SU-DHL-6 (cell line): ENCODE data around the gene TTN.

Experiments used
- H2AFZ ChIP-seq: fragments of 200-600 bp; sonication (generic); 2 replicates; pipeline ENCODE4 v1.6.1; 2014; ENCODE audit warnings: low read depth, mild to moderate bottlenecking, moderate library complexity, mixed read lengths, antibody characterized with exemption, low read length; ENCODE audit not compliant: severe bottlenecking
- H3F3A ChIP-seq: fragments of 200-600 bp; shearing (Covaris generic); 2 replicates; pipeline ENCODE4 v1.6.0; 2016; ENCODE audit warnings: antibody characterized with exemption, mild to moderate bottlenecking; ENCODE audit not compliant: insufficient read depth
- H3K27ac ChIP-seq: fragments of 200-600 bp; sonication (generic); 2 replicates; pipeline ENCODE4 v1.5.1; 2016; ENCODE audit warnings: low read depth, mild to moderate bottlenecking, low read length, moderate library complexity, mixed read lengths
- H3K27me3 ChIP-seq: fragments of 200-600 bp; sonication (generic), shearing (Covaris generic); 2 replicates; pipeline ENCODE4 v1.6.0; 2014; ENCODE audit warnings: mild to moderate bottlenecking, low read length
- H3K36me3 ChIP-seq: fragments of 200-600 bp; sonication (generic); 2 replicates; pipeline ENCODE4 v1.6.1; 2014; ENCODE audit warnings: mild to moderate bottlenecking, low read length, mixed read lengths
- H3K4me2 ChIP-seq: fragments of 300-600, 200-600 bp; shearing (Covaris generic), sonication (generic); 2 replicates; pipeline ENCODE4 v1.6.0; 2014; ENCODE audit warnings: low read length, low read depth, mild to moderate bottlenecking; ENCODE audit not compliant: poor library complexity, severe bottlenecking
- H3K4me3 ChIP-seq: fragments of 200-600 bp; sonication (generic); 2 replicates; pipeline ENCODE4 v1.5.1; 2014; ENCODE audit warnings: antibody characterized with exemption, low read length, mild to moderate bottlenecking, mixed read lengths; ENCODE audit not compliant: insufficient read depth, poor library complexity, severe bottlenecking
- H3K79me2 ChIP-seq: fragments of 200-600 bp; sonication (generic); 2 replicates; pipeline ENCODE4 v1.6.1; 2014; ENCODE audit warnings: mild to moderate bottlenecking, low read length, moderate library complexity; ENCODE audit not compliant: insufficient read depth
- H3K9ac ChIP-seq: fragments of 200-600 bp; sonication (generic); 2 replicates; pipeline ENCODE4 v1.7.0; 2014; ENCODE audit warnings: mild to moderate bottlenecking, low read length
- H3K9me2 ChIP-seq: fragments of 200-600 bp; sonication (generic); replicated peaks from 2 replicates; pipeline ENCODE4 v1.6.1; 2014; ENCODE audit warnings: low read length; ENCODE audit not compliant: insufficient read depth
- H3K9me3 ChIP-seq: fragments of 200-600 bp; sonication (generic); 2 replicates; pipeline ENCODE4 v1.6.1; 2014; ENCODE audit warnings: low read length, mixed read lengths; ENCODE audit not compliant: insufficient read depth
- H4K20me1 ChIP-seq: fragments of 200-600 bp; sonication (generic); 2 replicates; pipeline ENCODE4 v1.6.1; 2014; ENCODE audit warnings: low read depth, mild to moderate bottlenecking, antibody characterized with exemption, low read length, moderate library complexity, mixed read lengths
- EZH2phosphoT487 ChIP-seq: fragments of 200-600 bp; sonication (generic), shearing (Covaris generic); conservative IDR thresholded peaks from 2 replicates; pipeline ENCODE4 v1.6.1; 2018; ENCODE audit warnings: mild to moderate bottlenecking, antibody characterized with exemption, low read length, moderate library complexity, mixed read lengths
- TF ChIP-seq, protein P1 (sequence below): fragments of 200-600 bp; sonication (generic); IDR thresholded peaks from one replicate; pipeline ENCODE4 v1.5.1; 2017; ENCODE audit warnings: antibody characterized with exemption, mild to moderate bottlenecking, low read length, moderate library complexity; ENCODE audit not compliant: insufficient read depth, poor library complexity, severe bottlenecking

TTN gene

DNA sequence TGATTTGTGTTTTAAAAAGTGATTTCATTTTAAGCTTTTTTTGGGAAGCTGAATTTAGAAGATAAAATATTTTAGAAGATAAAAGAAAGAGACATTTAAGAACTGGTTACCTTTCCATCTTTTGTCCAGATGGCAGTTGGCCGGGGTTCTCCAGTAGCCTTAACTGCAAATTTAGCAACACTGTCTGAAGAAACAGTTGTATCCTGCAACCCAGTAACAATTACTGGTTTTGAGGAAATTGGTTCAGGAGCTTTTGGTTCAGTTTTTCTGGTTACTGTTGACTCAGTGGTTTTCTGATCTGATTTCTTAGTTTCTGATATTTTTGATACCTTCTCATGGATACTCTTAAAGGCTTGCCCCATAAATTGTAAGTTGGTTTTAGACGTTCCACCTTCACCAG lies 277.1 kb downstream of the TTN start:
- Histone ChIP-seq H3K9ac (no peak overlapping the region), H3K9me3 (no peaks in the 10 kb centered on the region), H3K4me3 (no peak overlapping the region), H3K27me3 (no peaks in the 10 kb centered on the region), H3K4me2 (no peak overlapping the region), H3K79me2 (peaks cover 52% of the 10 kb centered on the region), H3F3A (no peaks in the 10 kb centered on the region), H4K20me1 (no peaks in the 10 kb centered on the region; the same call in 1 of the 2 replicates), H2AFZ (no peak overlapping the region), H3K27ac (no peak overlapping the region), H3K36me3 (no peaks in the 10 kb centered on the region), H3K9me2 (no peaks in the 10 kb centered on the region)
- no peak for TF ChIP-seq EZH2phosphoT487
- TF ChIP-seq, protein P1, sequence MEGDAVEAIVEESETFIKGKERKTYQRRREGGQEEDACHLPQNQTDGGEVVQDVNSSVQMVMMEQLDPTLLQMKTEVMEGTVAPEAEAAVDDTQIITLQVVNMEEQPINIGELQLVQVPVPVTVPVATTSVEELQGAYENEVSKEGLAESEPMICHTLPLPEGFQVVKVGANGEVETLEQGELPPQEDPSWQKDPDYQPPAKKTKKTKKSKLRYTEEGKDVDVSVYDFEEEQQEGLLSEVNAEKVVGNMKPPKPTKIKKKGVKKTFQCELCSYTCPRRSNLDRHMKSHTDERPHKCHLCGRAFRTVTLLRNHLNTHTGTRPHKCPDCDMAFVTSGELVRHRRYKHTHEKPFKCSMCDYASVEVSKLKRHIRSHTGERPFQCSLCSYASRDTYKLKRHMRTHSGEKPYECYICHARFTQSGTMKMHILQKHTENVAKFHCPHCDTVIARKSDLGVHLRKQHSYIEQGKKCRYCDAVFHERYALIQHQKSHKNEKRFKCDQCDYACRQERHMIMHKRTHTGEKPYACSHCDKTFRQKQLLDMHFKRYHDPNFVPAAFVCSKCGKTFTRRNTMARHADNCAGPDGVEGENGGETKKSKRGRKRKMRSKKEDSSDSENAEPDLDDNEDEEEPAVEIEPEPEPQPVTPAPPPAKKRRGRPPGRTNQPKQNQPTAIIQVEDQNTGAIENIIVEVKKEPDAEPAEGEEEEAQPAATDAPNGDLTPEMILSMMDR = no peak

DNA sequence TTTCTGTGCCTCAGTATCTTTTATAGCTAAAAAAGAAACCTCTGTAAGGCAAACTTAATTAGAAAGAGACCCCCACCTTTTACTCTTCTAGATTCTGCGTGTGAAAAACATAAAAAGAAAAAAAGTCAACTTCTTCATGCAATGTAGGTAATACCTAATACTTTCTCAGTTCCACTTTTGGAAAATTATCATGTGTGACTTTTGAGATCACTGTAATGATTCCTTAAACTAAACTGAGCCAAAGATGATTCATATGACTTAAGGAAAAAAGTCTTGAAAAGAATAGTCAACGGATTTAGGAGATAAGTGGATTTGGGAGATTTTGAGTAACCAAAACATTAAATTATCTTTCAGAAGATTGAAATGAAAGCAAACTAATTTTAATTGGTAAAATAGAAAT lies 278.0 kb downstream of the TTN start:
- Histone ChIP-seq H3K27me3 (no peaks in the 10 kb centered on the region), H3K9me3 (no peaks in the 10 kb centered on the region), H3K4me3 (no peak overlapping the region), H3K36me3 (no peaks in the 10 kb centered on the region), H3K9me2 (no peaks in the 10 kb centered on the region), H3K27ac (no peak overlapping the region), H3K9ac (no peak overlapping the region), H2AFZ (no peak overlapping the region), H3K4me2 (no peak overlapping the region), H3F3A (no peaks in the 10 kb centered on the region), H3K79me2 (peaks cover 57% of the 10 kb centered on the region), H4K20me1 (no peaks in the 10 kb centered on the region; the same call in 1 of the 2 replicates)
- TF ChIP-seq, protein P1 = no peak
- no peak for TF ChIP-seq EZH2phosphoT487

GRCh38 chr2:178528647-178529046 lies 278.6 kb downstream of the TTN start:
- H3F3A ChIP-seq = no peaks in the 10 kb centered on the region
- no peaks in the 10 kb centered on the region for H3K9me3 ChIP-seq
- H3K9ac ChIP-seq = no peak overlapping the region
- no peak overlapping the region for H3K4me3 ChIP-seq
- no peak overlapping the region for H2AFZ ChIP-seq
- TF ChIP-seq, protein P1 = no peak
- no peak for TF ChIP-seq EZH2phosphoT487
- H3K27ac ChIP-seq = no peak overlapping the region
- H3K9me2 ChIP-seq = no peaks in the 10 kb centered on the region
- H4K20me1 ChIP-seq = no peaks in the 10 kb centered on the region; the same call in 1 of the 2 replicates
- no peaks in the 10 kb centered on the region for H3K27me3 ChIP-seq
- peaks cover 62% of the 10 kb centered on the region for H3K79me2 ChIP-seq
- H3K4me2 ChIP-seq = no peak overlapping the region
- no peaks in the 10 kb centered on the region for H3K36me3 ChIP-seq

DNA sequence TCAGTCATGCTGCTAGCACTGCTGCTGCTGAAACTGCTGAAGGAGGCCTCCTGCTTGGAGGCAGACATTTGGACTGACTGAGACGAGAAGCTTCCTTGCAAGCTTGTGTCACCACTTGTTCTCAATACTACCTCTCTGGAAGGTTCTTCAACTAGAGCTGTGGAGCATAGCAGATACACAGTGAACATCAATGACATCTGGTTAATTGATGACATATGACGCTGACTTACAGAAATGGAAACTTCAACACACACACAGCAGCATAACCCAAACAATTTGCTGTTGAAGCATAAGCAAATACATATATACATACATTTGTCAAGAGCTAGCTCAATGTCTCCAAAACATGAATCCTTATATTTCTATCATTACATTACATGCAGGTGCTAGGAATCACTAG lies 279.6 kb downstream of the TTN start:
- Histone ChIP-seq H3F3A (0 out of 2 replicates have a peak, but pooled peaks cover 2% of the 10 kb centered on the region), H3K9me3 (no peaks in the 10 kb centered on the region), H4K20me1 (no peaks in the 10 kb centered on the region; the same call in 1 of the 2 replicates), H3K9me2 (no peaks in the 10 kb centered on the region), H2AFZ (no peak overlapping the region), H3K4me2 (no peak overlapping the region), H3K36me3 (no peaks in the 10 kb centered on the region), H3K27me3 (no peaks in the 10 kb centered on the region), H3K9ac (no peak overlapping the region), H3K79me2 (peaks cover 68% of the 10 kb centered on the region), H3K27ac (no peak overlapping the region), H3K4me3 (no peak overlapping the region)
- TF ChIP-seq, protein P1 = no peak
- no peak for TF ChIP-seq EZH2phosphoT487
